Endothelial cell of umbilical vein (primary cell): Measurements from ENCODE around the gene LEMD3. TPM values are rescaled to one million over a fixed set of nuclear protein-coding genes. Genes with fewer than 3 reads are reported as not detected.

Experiments used
- BruUV-seq: library from RNA; stranded (reverse); fragments of 400-500 nt; replicated peaks from 2 replicates; lab custom pipeline; 2021; lab: Mats Ljungman, UMichigan
- CTCF ChIA-PET: fragments of 300-600, 350-600 bp; sonication (Branson Sonifier 250); formaldehyde crosslinking; loops from one replicate; lab custom pipeline; 2021; ENCODE audit warnings: antibody characterized with exemption, inconsistent platforms; lab: Charles Lee
- POLR2A ChIA-PET: fragments of 300-600, 350-600 bp; sonication (Branson Sonifier 250); formaldehyde crosslinking; loops from one replicate; lab custom pipeline; 2021; ENCODE audit warnings: antibody characterized with exemption, inconsistent platforms; lab: Charles Lee
- DNase-seq: peaks from one replicate; pipeline ENCODE4 v3.0.0-alpha.2; 2011; ENCODE audit warnings: low read depth, low spot score
- FAIRE-seq: peaks from 2 replicates; lab custom pipeline; 2011; peaks lifted over from hg19 to GRCh38; lab: Jason Lieb, UNC
- H2AFZ ChIP-seq: 2 replicates; pipeline ENCODE4 v1.6.0; 2012; ENCODE audit warnings: low read depth, low read length, control low read depth, inconsistent platforms
- H3K27ac ChIP-seq: 2 replicates; pipeline ENCODE4 v1.5.1; 2011; ENCODE audit warnings: low read depth, mild to moderate bottlenecking, control low read depth, low read length, moderate library complexity; ENCODE audit not compliant: insufficient read depth
- H3K27me3 ChIP-seq, 2 experiments: 2 replicates each; pipeline versions ENCODE4 v1.6.0 to v1.6.1; 2011; ENCODE audit warnings: low read length in 2 of 2, mixed read lengths in 1 of 2; ENCODE audit not compliant: control insufficient read depth in 2 of 2, insufficient read depth in 2 of 2
- H3K36me3 ChIP-seq, 2 experiments: 2 replicates in 1 of 2; 3 replicates in 1 of 2; pipeline ENCODE4 v1.5.1; 2011; ENCODE audit warnings: low read length in 2 of 2, mild to moderate bottlenecking in 1 of 2, moderate library complexity in 1 of 2; ENCODE audit not compliant: control insufficient read depth in 2 of 2, insufficient read depth in 2 of 2; ENCODE audit errors: extremely low read depth in 1 of 2
- H3K4me1 ChIP-seq: 3 replicates; pipeline ENCODE4 v1.5.1; 2011; ENCODE audit warnings: mild to moderate bottlenecking, low read length; ENCODE audit not compliant: control insufficient read depth, insufficient read depth; ENCODE audit errors: extremely low read depth
- H3K4me2 ChIP-seq: 2 replicates; pipeline ENCODE4 v1.6.1; 2011; ENCODE audit warnings: low read length, control low read depth, mixed read lengths; ENCODE audit not compliant: insufficient read depth
- H3K4me3 ChIP-seq, 3 experiments: fragments of 200-600 bp in 1 of 3; sonication (generic), shearing (Covaris generic) in 1 of 3; replicated peaks in 1 of 3; 2 replicates each; pipeline ENCODE4 v1.5.1; 2011 to 2016; ENCODE audit warnings: control low read depth in 3 of 3, low read length in 3 of 3, mild to moderate bottlenecking in 2 of 3, inconsistent platforms in 1 of 3, low read depth in 1 of 3, moderate library complexity in 1 of 3; ENCODE audit not compliant: insufficient read depth in 1 of 3
- H3K79me2 ChIP-seq: 2 replicates; pipeline ENCODE4 v1.6.0; 2012; ENCODE audit warnings: low read length, inconsistent platforms; ENCODE audit not compliant: control insufficient read depth, insufficient read depth
- H3K9ac ChIP-seq: replicated peaks from 2 replicates; pipeline ENCODE3; 2011; ENCODE audit warnings: low read length, control low read depth; ENCODE audit not compliant: insufficient read depth; ENCODE audit errors: extremely low read depth
- H3K9me1 ChIP-seq: replicated peaks from 3 replicates; pipeline ENCODE4 v1.6.0; 2011; ENCODE audit warnings: mild to moderate bottlenecking, low read length; ENCODE audit not compliant: control insufficient read depth, insufficient read depth; ENCODE audit errors: extremely low read depth
- H3K9me3 ChIP-seq: replicated peaks from 2 replicates; pipeline ENCODE4 v1.5.1; 2012; ENCODE audit warnings: low read length, inconsistent platforms; ENCODE audit not compliant: control insufficient read depth, insufficient read depth
- H4K20me1 ChIP-seq: replicated peaks from 2 replicates; pipeline ENCODE3; 2011; ENCODE audit warnings: mild to moderate bottlenecking, low read length; ENCODE audit not compliant: control insufficient read depth, insufficient read depth; ENCODE audit errors: extremely low read depth
- CTCF ChIP-seq, 2 donors: IDR thresholded peaks; 1 replicate in 1 of 2; 2 replicates in 1 of 2; pipeline ENCODE4 v1.5.1; 2011; ENCODE audit warnings: low read length in 2 of 2, mild to moderate bottlenecking in 2 of 2, moderate library complexity in 2 of 2, control low read depth in 1 of 2, inconsistent platforms in 1 of 2, low read depth in 1 of 2; ENCODE audit not compliant: insufficient read depth in 1 of 2; ENCODE audit errors: extremely low read depth in 1 of 2
- EZH2 ChIP-seq: IDR thresholded peaks from 2 replicates; pipeline ENCODE4 v1.6.1; 2012; ENCODE audit warnings: borderline replicate concordance, low read depth, mild to moderate bottlenecking, moderate library complexity, low read length, inconsistent platforms; ENCODE audit not compliant: severe bottlenecking
- FOS ChIP-seq: IDR thresholded peaks from 2 replicates; pipeline ENCODE4 v1.6.1; 2011; ENCODE audit warnings: mild to moderate bottlenecking, low read length, moderate library complexity, borderline replicate concordance; ENCODE audit not compliant: insufficient read depth
- GATA2 ChIP-seq: IDR thresholded peaks from 2 replicates; pipeline ENCODE4 v1.7.0; 2011; ENCODE audit warnings: low read depth, mild to moderate bottlenecking, moderate library complexity, mixed read lengths, low read length; ENCODE audit not compliant: insufficient read length, insufficient read depth
- JUN ChIP-seq: IDR thresholded peaks from 2 replicates; pipeline ENCODE4 v1.6.1; 2011; ENCODE audit warnings: borderline replicate concordance, low read depth; ENCODE audit not compliant: insufficient read length, insufficient read depth
- MAX ChIP-seq: IDR thresholded peaks from 2 replicates; pipeline ENCODE4 v1.6.1; 2011; ENCODE audit not compliant: insufficient read depth, insufficient read length
- MYC ChIP-seq: IDR thresholded peaks from one replicate; pipeline ENCODE4 v1.6.1; 2011; ENCODE audit warnings: mild to moderate bottlenecking, low read depth, low read length
- POLR2A ChIP-seq: IDR thresholded peaks from 2 replicates; pipeline ENCODE4 v1.6.1; 2012; ENCODE audit warnings: low read depth, mild to moderate bottlenecking, control low read depth, low read length
- POLR2AphosphoS5 ChIP-seq: IDR thresholded peaks from 2 replicates; pipeline ENCODE4 v1.6.1; 2012; ENCODE audit warnings: low read depth, mild to moderate bottlenecking, control low read depth, low read length, moderate library complexity; ENCODE audit not compliant: insufficient read depth
- dilution Hi-C: fragments of 300-500 bp; cut with MboI; formaldehyde crosslinking; loops from one replicate; pipeline ENCODE4 v1.15.0; 2019; ENCODE audit warnings: low sequenced_read_pairs; ENCODE audit not compliant: extremely low pct_ligation_motif_present
- intact Hi-C: fragments of 100-400 bp; cut with micrococcal nuclease; formaldehyde crosslinking; loops from one replicate; pipeline ENCODE4 v1.10.0; 2022
- polyA plus RNA-seq, 4 experiments: library from polyadenylated mRNA; depleted of rRNA in 3 of 4; stranded (reverse) in 3 of 4; unstranded in 1 of 4; fragments of >200 nt; gene quantifications; 2 replicates each; pipeline versions ENCODE4 v1.2.1 to v1.2.3, GENCODE V29; 2011 to 2012; ENCODE audit warnings: missing spikeins in 1 of 4
- total RNA-seq: library from RNA; stranded (reverse); gene quantifications from 2 replicates; pipeline ENCODE4 v1.2.3, GENCODE V29; 2021

The LEMD3 gene
- total and polyA plus RNA-seq, 2 donors (not counting 3 experiments of a cell fraction or from before 2014, with no cell fraction given): 7.4 to 24.2 TPM

- H3K36me3 ChIP-seq: no peaks in the 10 kb centered on the region
- no peak for TF ChIP-seq JUN
- no peak for TF ChIP-seq FOS
- no peak for TF ChIP-seq POLR2AphosphoS5
- no peak for TF ChIP-seq GATA2
- no peak for TF ChIP-seq CTCF (IDR thresholded peaks at IDR 0.05; ENCODE audit: extremely low read depth in 1 of 2, insufficient read depth in 1 of 2, low read depth in 1 of 2, low read length in 2 of 2)
- no peak for TF ChIP-seq EZH2
- TF ChIP-seq MAX: no peak
- no peak for TF ChIP-seq MYC
- TF ChIP-seq POLR2A: no peak
- dilution Hi-C loops: no loop called here
- ChIA-PET CTCF (interaction anchor here (1.7 kb wide), 1 partner anchor 55 kb away, joined by 3 read pairs; no protein-coding TSS in a partner anchor), POLR2A (no interaction called here)
- H3K4me1 ChIP-seq: no peaks in the 10 kb centered on the region
- no peaks in the 10 kb centered on the region for H3K9me1 ChIP-seq
- BruUV-seq: no TSS peak
- H2AFZ ChIP-seq: no peak overlapping the region
- no peak for FAIRE-seq
- H3K9ac ChIP-seq: no peak overlapping the region
- DNase-seq: no peak
- H4K20me1 ChIP-seq: peaks cover 3% of the 10 kb centered on the region
- H3K4me2 ChIP-seq: no peak overlapping the region
- H3K27ac ChIP-seq: no peak overlapping the region
- H3K27me3 ChIP-seq: no peaks in the 10 kb centered on the region
- no peaks in the 10 kb centered on the region for H3K9me3 ChIP-seq
- peaks cover 79% of the 10 kb centered on the region for H3K79me2 ChIP-seq
- H3K4me3 ChIP-seq: no peak overlapping the region
- intact Hi-C loops: no loop called here
Measured at GRCh38 chr12:65287426-65287825, 118.0 kb downstream of the LEMD3 start.
